ENCODE measurements around the gene AVPR2.

AVPR2 gene

DNA sequence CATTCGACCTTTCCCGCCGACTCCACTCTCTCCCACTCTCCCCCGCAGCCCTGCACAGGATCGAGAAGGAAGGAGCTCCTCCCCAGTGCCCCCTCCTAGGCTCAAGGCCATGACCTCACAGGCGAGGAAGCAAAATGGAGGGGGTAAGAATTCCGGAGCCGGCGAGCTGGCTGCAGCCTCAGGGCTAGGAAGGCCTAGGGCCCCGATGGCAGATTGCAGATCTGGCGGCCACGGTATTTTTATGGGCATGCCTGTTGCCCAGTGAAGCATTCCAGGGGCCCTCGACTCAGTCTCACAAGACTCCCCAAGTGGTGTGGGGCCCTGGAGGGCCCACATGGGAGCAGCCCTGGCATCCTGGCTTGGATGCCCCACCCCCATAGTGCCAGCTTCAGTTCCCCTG is 17.6 kb upstream of the AVPR2 start:
- DNase-seq: no peak

DNA sequence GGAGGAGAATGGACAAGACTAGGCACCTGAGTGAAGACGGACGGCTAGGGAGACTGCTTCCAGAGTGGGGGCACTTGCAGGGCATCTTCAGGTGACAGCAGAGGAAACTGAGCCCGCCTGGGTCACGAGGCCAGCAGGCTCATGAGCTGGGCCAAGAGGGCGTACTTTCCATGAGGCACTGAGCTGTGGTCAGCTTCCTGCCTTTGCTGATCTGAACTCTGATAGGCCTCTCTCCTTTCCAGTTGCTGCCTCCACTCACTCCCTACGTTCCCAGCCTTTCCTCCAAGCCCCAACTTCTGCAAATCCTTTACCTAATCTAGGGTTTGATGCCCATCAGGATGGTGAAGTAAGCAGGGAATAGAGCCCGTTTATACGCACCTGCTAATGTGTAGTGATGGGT is 17.1 kb upstream of the AVPR2 start:
- no peak for DNase-seq

DNA sequence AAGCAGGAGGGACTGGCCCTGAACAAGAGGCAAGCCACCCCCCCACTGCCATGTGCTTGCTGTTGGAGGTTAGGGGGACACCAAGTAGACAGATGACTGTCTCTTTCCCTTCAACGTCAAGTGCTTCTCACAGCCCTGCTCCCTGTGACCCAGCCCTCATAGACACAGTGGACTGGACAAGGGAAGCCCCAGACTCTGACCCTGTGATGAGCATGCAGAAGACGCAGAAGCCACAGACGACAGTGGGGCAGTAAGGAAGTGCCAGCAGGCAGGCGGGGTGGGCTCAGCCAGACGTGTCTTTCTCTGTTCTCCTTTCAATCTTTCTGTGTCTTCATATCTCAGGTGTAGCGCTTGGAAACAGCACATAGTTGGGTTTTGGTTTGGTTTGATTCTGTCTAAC is 16.1 kb upstream of the AVPR2 start:
- no peak for DNase-seq

DNA sequence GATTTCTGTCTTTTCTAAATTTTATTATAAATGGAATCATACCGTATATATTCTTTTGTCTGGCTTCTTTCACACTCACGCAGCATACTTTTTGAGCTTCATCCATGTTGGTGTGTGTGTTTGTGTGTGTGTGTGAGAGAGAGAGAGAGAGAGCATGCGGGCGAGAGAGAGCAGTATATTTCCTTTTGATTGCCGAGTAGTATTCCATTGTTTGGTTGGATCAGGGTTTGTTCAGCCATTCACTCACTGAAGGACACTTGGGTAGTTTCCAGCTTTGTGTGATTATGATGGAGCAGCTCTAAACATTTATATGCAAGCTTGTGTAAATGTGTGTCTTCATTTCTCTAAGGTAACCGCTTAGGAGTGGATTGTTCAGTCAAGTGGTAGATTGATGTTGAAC is 15.3 kb upstream of the AVPR2 start:
- DNase-seq: no peak

DNA sequence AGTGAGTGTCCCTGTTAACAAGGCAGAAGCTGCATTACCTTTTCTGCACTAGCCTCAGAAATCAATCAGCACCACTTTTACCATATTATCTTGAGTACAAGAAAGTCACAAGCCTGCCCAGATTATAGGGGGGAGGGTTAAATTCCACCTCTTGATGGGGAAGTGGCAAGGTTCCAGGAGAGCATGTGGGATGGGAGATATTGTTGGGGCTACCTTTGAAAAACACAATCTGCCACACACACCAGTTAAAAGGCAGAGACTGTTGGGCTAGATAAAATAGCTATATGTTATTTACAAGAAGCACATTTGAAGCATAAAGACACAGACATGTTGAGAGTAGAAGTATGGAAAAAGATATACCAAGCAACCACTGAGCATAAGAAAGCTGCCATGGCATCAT is 6.6 kb upstream of the AVPR2 start:
- no peak for DNase-seq

DNA sequence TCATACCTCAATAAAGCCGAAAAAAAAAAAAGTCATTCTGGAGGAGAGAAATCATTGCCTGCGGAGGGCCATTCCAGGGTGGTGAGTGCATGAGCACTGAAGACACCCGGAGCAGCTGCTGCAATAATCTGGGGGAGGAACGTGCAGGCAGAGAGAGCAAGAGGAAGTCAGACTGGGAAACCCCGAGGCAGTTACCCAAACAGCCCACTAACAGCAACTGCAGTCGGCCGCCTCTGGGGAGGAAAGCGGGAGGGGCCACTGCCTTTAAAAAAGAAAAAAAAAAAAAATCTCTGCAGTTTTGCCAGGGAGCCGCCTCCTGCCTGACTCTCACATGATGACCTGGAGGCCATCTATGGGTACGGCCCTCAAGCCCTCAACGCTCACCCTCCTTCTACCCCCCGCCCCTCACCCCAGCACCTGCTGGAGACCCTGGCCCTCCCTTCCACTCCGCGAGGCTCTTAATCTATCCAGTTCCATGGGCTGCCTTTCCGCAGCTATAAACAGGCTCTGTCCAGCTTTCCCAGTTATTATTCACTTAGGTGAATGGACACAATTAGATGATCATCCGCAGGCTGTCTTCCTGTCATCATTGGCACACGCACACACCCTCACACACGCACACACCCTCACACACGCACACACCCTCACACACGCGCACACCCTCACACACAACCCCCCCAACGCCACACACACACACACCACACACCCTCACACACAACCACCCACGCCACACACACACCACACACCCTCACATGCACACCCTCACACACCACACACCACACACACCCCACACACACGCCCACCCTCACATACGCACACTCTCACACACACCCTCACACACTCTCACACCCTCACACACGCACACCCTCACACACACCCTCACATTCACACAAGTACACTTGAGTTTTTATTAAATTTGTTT is 3.4 kb upstream of the AVPR2 start:
- DNase-seq: peak; percentile 31

DNA sequence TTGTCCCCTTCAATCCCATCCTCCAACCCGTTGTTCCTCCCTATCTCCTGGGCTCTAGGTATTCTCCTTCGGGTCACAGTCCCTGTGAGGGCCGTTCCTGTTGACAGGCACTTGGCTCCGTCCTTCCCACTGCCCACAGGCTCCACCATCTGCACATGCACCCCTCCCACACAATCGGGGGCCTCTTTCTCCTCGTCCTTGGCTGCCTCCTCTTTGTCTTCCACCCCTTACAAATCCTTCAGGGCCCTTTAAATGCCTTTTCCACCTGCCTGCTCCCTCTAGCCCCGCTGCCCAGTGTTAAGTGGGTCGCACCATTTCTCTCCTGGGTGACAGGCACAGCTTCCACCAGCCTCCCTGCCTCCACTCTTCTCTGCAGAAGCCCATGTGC is 2.7 kb upstream of the AVPR2 start:
- no peak for DNase-seq

DNA sequence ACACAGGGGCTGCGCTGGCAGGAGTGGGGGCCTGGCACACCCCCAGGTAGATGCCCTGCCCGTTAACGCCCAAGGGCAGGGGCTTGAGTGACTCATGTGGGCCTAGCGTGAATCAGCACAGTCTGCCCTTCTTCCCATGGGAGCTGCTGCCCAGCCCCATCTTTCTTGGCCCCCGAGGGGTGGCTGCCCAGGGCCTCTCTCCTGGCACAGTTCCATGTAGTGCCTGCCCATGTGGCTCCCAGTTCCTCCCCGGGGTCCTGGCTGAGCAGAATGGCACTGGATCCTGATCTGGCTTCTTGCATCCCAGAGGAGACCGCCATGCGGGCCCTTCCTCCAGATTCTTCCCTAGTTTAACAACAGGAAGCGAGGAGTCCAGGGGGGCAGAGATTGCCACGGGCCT is 2.1 kb upstream of the AVPR2 start:
- no peak for DNase-seq

DNA sequence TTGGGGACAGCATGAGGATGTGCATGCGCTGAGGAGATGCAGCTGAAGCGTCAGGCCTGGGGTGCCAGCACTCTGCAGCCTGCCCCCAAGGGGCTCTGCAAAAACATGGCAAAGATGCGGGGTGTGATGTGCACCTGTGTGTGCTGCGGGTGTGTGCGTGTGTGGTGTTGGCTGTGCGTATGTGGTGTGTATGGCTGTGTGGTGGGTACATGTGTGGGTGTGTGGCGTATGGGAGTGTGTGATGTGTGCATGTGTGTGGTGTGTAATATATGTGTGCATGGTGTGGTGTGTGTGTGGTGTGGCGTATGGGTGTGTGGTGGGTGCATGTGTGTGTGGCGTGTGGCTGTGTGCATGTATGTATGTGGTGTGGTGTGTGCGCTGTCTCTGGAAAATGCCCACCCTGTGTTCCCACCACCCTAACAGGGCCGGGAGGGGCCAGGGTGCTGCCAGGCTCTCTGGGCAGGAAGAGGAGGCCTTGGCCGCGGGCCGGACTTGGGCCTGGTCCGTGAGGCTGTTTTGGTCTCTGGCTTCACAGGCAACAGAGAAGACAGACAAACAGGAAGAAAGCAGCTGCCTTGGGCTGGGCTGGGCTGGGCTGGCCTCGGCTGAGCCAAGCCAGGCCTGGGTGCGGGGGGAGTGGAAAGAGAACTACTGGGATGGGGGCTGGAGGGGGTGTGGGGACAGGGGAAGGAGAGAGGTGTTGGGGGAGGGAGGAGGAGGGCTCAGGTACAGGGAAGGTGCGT is 1.1 kb upstream of the AVPR2 start:
- no peak for DNase-seq

DNA sequence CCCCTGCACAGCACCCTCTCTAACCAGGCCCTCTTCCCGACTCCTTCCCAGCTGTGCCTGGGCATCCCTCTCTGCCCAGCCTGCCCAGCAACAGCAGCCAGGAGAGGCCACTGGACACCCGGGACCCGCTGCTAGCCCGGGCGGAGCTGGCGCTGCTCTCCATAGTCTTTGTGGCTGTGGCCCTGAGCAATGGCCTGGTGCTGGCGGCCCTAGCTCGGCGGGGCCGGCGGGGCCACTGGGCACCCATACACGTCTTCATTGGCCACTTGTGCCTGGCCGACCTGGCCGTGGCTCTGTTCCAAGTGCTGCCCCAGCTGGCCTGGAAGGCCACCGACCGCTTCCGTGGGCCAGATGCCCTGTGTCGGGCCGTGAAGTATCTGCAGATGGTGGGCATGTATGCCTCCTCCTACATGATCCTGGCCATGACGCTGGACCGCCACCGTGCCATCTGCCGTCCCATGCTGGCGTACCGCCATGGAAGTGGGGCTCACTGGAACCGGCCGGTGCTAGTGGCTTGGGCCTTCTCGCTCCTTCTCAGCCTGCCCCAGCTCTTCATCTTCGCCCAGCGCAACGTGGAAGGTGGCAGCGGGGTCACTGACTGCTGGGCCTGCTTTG is 1.1 kb downstream of the AVPR2 start:
- DNase-seq: no peak

DNA sequence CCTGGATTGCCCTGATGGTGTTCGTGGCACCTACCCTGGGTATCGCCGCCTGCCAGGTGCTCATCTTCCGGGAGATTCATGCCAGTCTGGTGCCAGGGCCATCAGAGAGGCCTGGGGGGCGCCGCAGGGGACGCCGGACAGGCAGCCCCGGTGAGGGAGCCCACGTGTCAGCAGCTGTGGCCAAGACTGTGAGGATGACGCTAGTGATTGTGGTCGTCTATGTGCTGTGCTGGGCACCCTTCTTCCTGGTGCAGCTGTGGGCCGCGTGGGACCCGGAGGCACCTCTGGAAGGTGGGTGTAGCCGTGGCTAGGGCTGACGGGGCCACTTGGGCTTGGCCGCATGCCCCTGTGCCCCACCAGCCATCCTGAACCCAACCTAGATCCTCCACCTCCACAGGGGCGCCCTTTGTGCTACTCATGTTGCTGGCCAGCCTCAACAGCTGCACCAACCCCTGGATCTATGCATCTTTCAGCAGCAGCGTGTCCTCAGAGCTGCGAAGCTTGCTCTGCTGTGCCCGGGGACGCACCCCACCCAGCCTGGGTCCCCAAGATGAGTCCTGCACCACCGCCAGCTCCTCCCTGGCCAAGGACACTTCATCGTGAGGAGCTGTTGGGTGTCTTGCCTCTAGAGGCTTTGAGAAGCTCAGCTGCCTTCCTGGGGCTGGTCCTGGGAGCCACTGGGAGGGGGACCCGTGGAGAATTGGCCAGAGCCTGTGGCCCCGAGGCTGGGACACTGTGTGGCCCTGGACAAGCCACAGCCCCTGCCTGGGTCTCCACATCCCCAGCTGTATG is 1.8 kb downstream of the AVPR2 start:
- DNase-seq: no peak

DNA sequence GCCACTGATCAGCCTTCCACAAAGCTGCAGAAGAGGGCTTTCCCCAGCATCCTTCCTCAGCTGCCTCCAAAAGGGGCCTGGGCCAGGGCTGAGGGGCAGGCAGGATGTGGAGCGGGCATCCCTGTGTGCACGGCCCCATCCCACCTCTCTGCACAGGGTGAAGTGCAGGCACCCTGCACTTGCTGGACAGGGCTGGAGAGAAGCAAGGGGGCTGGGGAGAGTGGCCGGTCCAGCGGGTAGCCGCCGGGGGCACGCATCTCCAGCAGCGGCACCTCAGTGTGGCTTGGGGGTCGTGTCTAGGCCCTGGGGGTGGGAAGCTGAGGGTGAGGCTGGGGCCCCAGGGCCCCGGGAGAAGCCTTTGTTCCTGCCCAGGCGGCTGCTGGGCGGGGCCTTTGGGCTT is 3.0 kb downstream of the AVPR2 start:
- DNase-seq: no peak

DNA sequence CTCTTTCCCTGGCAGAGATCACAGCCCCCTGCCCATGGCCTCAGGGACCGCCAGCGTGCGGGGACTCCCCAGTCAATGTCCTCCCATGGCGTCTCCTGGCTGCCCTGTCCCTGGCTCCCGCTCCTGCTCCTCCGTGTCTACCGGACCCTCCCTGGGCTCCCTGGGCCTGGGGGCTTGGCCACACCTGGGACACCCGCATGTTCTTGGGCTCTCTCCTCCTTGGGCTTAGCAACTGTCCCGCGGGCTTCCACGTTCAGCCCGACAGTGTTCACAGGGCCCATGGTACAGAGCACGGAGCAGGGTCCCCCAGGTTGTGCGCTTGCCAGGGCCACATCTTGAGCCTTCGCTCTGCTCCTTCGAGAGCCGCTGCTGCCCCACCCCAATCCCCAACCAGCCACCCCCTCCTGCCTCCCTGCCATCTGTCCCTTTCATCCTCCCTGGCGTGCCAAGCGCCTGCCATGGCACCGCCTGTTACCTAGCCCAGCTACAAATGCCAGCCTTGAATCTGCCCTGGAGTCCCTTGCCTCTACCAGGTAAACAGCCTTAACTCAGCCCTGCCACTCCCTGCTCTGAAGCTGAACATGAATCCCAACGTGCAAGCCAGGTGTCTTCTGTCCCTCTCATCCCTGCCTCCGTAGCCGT is 3.9 kb downstream of the AVPR2 start:
- DNase-seq: no peak

DNA sequence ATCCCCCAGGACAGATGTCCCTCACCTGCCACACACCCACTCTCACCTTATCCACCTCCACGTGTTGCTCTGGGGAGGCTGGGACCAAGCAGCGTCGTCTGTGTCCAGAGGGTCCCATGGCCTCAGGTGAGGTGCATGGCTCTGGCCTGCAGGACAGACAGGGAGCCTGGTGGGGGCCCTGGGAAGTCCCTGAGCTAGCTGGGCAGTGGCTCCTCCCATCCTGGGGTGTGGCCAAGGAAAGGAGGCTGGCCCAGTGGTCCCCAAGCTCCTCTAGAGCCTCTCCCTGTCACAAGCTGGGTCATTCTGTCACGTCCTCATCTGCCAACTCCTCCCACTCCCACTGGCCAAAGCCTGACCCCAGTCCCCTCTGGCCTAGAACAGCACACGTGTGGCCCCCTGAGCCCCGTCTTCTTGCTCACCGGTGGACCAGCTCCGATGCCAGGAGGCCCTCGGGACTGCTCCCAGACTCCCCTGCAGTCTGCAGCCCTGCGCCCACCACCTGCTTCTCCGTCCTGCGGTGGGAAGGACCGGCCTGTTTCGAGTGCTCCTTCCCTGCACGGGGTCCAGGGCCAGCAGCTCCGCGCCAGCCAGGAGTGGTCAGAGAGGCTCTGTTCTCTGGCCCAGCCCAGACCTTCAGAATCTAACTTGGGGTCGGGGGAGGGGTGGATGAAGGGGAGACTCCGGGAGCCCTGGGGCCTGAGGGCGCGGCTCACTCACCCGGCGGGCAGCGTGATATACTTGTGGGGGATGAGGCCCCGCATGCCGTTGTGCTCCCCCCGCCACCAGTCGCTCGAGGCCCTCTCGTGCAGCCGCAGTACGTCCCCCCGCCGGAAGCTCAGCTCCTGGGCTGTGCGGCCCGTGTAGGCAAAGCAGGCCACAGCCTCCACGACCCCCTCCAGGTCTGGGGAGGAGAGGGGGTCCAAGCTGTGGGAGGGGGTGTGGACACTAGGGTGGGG is 4.8 kb downstream of the AVPR2 start:
- DNase-seq: no peak

DNA sequence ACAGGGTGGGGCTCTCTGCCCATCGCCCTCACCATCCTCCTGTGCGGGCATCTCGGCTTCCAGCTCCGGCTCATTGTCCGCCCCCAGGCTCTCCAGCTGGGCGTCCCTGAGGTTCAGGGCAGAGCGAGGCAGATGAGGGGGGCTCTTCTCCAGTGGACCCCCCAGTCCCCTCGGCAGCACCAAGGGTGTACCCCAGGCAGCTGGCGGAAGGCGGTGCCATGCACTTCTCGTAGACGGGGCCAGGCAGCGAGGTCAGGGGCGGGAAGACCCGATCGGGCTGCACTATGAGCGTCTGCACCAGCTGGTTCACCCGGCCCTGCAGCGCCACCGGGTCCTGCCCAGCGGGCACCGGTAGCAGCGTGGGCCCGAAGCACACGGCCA is 5.5 kb downstream of the AVPR2 start:
- no peak for DNase-seq

DNA sequence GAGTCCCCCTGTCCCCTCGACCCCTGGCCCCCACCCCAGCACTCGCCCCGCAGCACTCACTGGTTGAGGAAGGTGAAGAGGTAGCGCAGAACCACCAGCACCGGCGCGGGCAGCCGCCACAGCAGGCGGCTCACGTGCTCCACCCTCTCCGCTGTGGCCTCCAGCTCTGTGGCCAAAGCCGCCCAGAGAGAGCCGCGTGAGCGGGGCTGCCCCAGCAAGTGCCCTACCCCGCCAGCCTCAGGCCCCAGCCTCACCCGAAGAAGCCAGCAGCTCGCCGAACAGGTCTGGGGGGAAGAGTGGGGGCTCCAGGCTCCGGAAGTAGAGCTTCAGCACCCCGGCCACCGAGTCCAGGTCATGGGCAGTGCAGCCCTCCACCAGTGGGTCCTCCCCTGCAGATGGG is 6.0 kb downstream of the AVPR2 start:
- no peak for DNase-seq

DNA sequence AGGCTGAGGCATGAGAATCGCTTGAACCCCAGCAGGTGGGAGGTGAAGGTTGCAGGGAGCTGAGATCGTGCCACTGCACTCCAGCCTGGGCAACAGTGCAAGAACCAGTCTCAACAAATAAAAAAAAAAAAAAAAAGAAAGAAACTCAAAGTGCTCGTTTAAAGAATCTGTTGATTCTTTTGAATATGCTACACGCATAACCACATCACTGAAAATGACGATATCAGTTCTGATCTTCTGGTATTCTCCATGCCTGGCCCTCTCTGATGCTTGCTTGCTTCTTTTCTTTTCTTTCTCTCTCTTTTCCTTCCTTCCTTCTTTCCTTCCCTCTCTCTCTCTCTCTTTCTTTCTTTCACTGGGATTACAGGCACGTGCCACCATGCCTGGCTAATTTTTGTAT is 7.3 kb downstream of the AVPR2 start:
- no peak for DNase-seq

DNA sequence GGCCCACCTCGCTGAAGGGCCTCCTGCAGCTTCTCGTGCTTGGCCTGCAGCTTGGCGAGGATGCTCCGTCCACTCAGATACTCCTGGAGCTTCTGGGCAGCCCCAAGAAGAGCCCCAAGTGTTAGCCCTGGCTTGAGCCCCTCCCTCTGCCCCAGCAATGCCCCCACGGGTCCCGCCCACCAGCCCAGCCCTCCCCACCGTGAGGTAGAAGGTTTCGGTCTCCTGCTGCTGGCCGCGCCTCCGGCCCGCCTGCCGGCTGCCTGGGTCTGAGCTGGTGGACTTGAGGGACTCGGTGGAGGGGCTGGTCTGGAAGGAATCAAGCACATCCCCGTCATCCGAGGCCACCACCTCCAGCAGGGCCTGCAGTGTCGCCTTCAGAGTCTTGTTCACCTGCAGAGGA is 8.7 kb downstream of the AVPR2 start:
- no peak for DNase-seq

DNA sequence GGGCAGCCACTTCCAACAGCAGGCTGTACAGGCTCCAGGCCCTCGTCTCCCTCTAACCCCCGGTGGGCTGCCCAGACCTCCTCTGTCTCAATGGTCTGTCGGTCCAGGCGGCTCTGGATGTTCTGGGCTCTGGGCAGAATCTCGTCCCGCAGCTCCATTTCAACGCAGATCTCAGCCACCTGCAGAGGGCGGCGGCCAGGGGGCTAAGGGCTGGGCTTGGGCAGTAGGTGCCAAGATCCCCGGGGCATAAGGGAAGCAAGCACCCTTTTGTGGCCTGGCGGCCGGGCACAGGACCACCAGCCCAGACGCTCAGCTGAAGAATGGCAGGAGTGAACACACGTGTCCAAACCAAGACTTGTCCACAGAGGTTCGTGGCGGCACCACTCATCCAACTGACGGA is 9.2 kb downstream of the AVPR2 start:
- DNase-seq: no peak

DNA sequence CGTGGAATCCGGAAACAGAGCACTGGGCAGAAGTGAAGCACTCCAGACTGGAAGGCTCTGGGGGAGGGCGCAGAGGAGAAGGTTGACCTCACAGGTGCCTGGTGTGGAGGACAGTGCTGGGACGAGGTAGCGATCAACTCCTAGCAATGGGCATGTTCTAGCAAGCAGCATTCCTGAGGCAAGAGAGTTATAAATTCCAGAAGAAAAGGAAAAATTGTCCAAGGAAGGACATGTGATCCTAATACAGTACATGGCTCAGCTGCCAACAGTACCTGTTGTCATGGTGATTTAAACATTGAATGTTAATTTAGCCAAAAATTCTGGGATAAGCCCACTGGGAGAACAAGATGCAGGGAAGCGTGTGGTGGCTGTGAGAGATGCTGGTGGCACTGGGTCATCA is 13.4 kb downstream of the AVPR2 start:
- no peak for DNase-seq

DNA sequence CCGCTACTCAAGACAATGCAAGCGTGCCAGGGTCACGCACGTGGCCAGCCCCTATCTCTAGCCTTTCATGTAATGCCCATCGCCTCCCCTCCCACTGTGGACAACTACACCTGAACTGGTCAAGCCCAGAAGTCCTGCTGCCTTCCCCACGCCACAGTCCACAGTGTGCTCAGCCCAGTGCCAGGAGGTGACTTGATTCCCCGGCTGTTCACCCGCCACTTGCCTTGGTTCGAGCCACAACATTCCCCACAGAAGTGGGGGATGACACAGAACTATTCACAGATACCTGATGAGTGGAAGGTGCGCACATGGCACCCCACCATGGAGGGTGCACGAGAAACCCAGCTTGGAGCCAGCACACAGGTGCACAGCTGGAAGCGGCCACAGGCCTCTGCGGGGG is 14.8 kb downstream of the AVPR2 start:
- DNase-seq: no peak

DNA sequence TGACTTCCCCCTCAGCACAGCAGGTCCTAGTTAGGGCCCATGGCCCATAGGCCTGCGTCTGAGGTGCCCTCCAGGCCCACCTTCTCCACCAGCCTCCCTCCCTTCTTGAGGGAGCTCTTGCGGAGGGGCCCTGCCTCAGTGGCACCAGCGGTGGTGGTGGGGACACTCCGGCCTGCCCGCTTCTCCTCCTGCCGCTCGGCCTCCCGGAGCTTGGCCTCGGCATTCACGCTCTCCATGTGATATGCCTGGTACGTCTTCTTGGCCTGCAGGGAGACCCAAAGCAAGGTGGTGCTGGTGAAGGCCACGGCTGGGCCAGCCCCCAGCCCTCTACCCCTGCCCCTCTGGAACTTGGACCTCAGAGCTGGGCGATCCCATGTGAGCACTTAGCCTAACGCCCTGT is 16.1 kb downstream of the AVPR2 start:
- DNase-seq: no peak

All from NCI-H345 (cell line).